A549 (cell line): ENCODE measurements around the gene YES1.

Experiments
- BCL3 ChIP-seq: fragments of >200 bp; sonication (Bioruptor Twin); formaldehyde crosslinking; IDR thresholded peaks from 3 replicates; pipeline ENCODE4 v1.6.1; 2016
- CHD2 ChIP-seq: fragments of 150-350 bp; IDR thresholded peaks from 2 replicates; pipeline ENCODE4 v1.6.1; 2014; ENCODE audit warnings: low read length; ENCODE audit not compliant: partially characterized antibody
- CTCF ChIP-seq: fragments of >200 bp; sonication (Bioruptor Twin); formaldehyde crosslinking; IDR thresholded peaks from 3 replicates; pipeline ENCODE4 v1.5.1; 2016
- JUN ChIP-seq, 2 experiments: fragments of >200 bp; sonication (Bioruptor Twin); formaldehyde crosslinking; IDR thresholded peaks; 2 replicates in 1 of 2; 3 replicates in 1 of 2; pipeline ENCODE4 v1.6.1; 2016 to 2017
- MAZ ChIP-seq: fragments of 150-350 bp; IDR thresholded peaks from 2 replicates; pipeline ENCODE4 v1.6.1; 2014; ENCODE audit warnings: antibody characterized with exemption, low read depth, low read length, borderline replicate concordance
- POLR2A ChIP-seq: IDR thresholded peaks from 2 replicates; pipeline ENCODE4 v1.6.1; 2012; ENCODE audit warnings: mild to moderate bottlenecking, low read length
- POLR2AphosphoS2 ChIP-seq: conservative IDR thresholded peaks from 2 replicates; pipeline ENCODE4 v1.6.1; 2012; ENCODE audit warnings: low read length, improper control_type of control experiment, inconsistent platforms
- RAD21 ChIP-seq, 2 experiments: fragments of >200 bp in 1 of 2; sonication (Bioruptor Twin) in 1 of 2; formaldehyde crosslinking in 1 of 2; IDR thresholded peaks in 1 of 2; conservative IDR thresholded peaks in 1 of 2; 2 replicates in 1 of 2; 3 replicates in 1 of 2; pipeline ENCODE4 v1.6.1; 2012 to 2018; ENCODE audit warnings: inconsistent platforms in 1 of 2
- REST ChIP-seq: fragments of 200-600 bp; sonication (generic); IDR thresholded peaks from 2 replicates; pipeline ENCODE4 v1.6.1; 2016; ENCODE audit warnings: antibody characterized with exemption, mild to moderate bottlenecking, moderate library complexity
- RFX5 ChIP-seq: fragments of 450-650 bp; IDR thresholded peaks from 2 replicates; pipeline ENCODE4 v1.7.1; 2014; ENCODE audit warnings: antibody characterized with exemption, mild to moderate bottlenecking, moderate library complexity

- TF ChIP-seq CTCF (no peak), RFX5 (no peak), RAD21 (conservative IDR thresholded peaks at IDR 0.05 in 1 of 2, IDR thresholded peaks at IDR 0.05 in 1 of 2) (no peak), POLR2A (no peak), POLR2AphosphoS2 (no peak), MAZ (no peak), JUN (IDR thresholded peaks at IDR 0.05) (no peak), BCL3 (no peak), REST (no peak), CHD2 (no peak)
These were observed 136.0 kb downstream of the YES1 start for GRCh38 chr18:676069-676468.
